GM23338 (cell line): ENCODE results near the gene RIC8B.

Experiments used
- CTCF ChIP-seq, 2 experiments: fragments of 200-600 bp in 1 of 2; sonication (generic) in 1 of 2; conservative IDR thresholded peaks; 2 replicates each; pipeline versions ENCODE4 v1.5.1 to v1.6.1; 2016 to 2017; ENCODE audit warnings: antibody characterized with exemption in 2 of 2, low read depth in 2 of 2, mild to moderate bottlenecking in 2 of 2, moderate library complexity in 1 of 2
- ETS1 ChIP-seq: IDR thresholded peaks from 2 replicates; pipeline ENCODE4 v1.6.1; 2016; ENCODE audit warnings: antibody characterized with exemption
- EZH2 ChIP-seq: fragments of 200-600 bp; sonication (generic); IDR thresholded peaks from one replicate; pipeline ENCODE4 v1.8.0; 2017; ENCODE audit warnings: antibody characterized with exemption, mild to moderate bottlenecking, low read depth; ENCODE audit not compliant: unreplicated experiment
- EZH2phosphoT487 ChIP-seq: fragments of 200-600 bp; sonication (generic); IDR thresholded peaks from one replicate; pipeline ENCODE4 v1.8.1; 2018; ENCODE audit warnings: antibody characterized with exemption; ENCODE audit not compliant: unreplicated experiment
- JUNB ChIP-seq: IDR thresholded peaks from one replicate; pipeline ENCODE4 v1.6.1; 2016; ENCODE audit warnings: antibody characterized with exemption; ENCODE audit not compliant: unreplicated experiment
- POLR2AphosphoS5 ChIP-seq: IDR thresholded peaks from 2 replicates; pipeline ENCODE4 v1.6.1; 2016; ENCODE audit warnings: antibody characterized with exemption, low read depth
- REST ChIP-seq: IDR thresholded peaks from one replicate; pipeline ENCODE4 v1.6.1; 2018; ENCODE audit warnings: antibody characterized with exemption; ENCODE audit not compliant: unreplicated experiment
- ZNF331 ChIP-seq: fragments of 250-450 bp; sonication (Bioruptor Pico); IDR thresholded peaks from 2 replicates; pipeline ENCODE4 v1.5.0; 2020; ENCODE audit warnings: low read depth, mild to moderate bottlenecking, moderate library complexity

- no peak for TF ChIP-seq CTCF (conservative IDR thresholded peaks at IDR 0.05; ENCODE audit: low read depth in 2 of 2)
- TF ChIP-seq POLR2AphosphoS5 = no peak
- no peak for TF ChIP-seq EZH2phosphoT487
- no peak for TF ChIP-seq JUNB
- TF ChIP-seq EZH2 = no peak
- TF ChIP-seq ETS1 = no peak
- no peak for TF ChIP-seq ZNF331 (CRISPR knock-in tag)
- no peak for TF ChIP-seq REST
Observed at GRCh38 chr12:106913456-106913855, 139.0 kb downstream of the RIC8B start.
